HFF-Myc (cell line): Measurements from ENCODE around the gene TAF5L.

Experiments
- DNase-seq: peaks from one replicate; pipeline ENCODE4 v3.0.0-alpha.2; 2011; ENCODE audit warnings: low read depth; ENCODE audit errors: extremely low read depth
- H3K4me3 ChIP-seq: replicated peaks from 2 replicates; pipeline ENCODE4 v1.5.1; 2011; ENCODE audit warnings: low read depth, mild to moderate bottlenecking, control low read depth, low read length
- CTCF ChIP-seq: IDR thresholded peaks from 2 replicates; pipeline ENCODE4 v1.5.1; 2012; ENCODE audit warnings: mild to moderate bottlenecking, low read depth, low read length, control low read depth; ENCODE audit errors: missing control alignments

The TAF5L gene

GRCh38 chr1:229666585-229666984 is 40.7 kb upstream of the TAF5L start:
- TF ChIP-seq CTCF, result no peak
- no peak overlapping the region for H3K4me3 ChIP-seq
- no peak for DNase-seq

GRCh38 chr1:229665912-229666558 is 40.1 kb upstream of the TAF5L start:
- no peak for TF ChIP-seq CTCF
- H3K4me3 ChIP-seq, result no peak overlapping the region
- no peak for DNase-seq

GRCh38 chr1:229664133-229664689 is 38.3 kb upstream of the TAF5L start:
- no peak for DNase-seq
- no peak overlapping the region for H3K4me3 ChIP-seq
- no peak for TF ChIP-seq CTCF

GRCh38 chr1:229661897-229662296 is 36.0 kb upstream of the TAF5L start:
- no peak overlapping the region for H3K4me3 ChIP-seq
- no peak for DNase-seq
- no peak for TF ChIP-seq CTCF

GRCh38 chr1:229661022-229661877 is 35.3 kb upstream of the TAF5L start:
- peak; percentile 20 for DNase-seq
- peak; percentile 86 for TF ChIP-seq CTCF
- no peak overlapping the region for H3K4me3 ChIP-seq

- no peak for TF ChIP-seq CTCF
- no peak overlapping the region for H3K4me3 ChIP-seq
- no peak for DNase-seq
Observed at GRCh38 chr1:229657993-229658755, 32.3 kb upstream of the TAF5L start.
